ENCODE data around the gene TDRD1.

GRCh38 chr10:114151892-114152291 is 27.3 kb upstream of the TDRD1 start:
- TF ChIP-seq USF1 (IDR thresholded peaks at IDR 0.05), result no peak
- no peak for TF ChIP-seq TCF12 (IDR thresholded peaks at IDR 0.05; ENCODE audit: low read depth)

Measured in Ishikawa (cell line).